ENCODE results near the gene DTNBP1.

GRCh38 chr6:15507221-15507620, 155.6 kb downstream of the DTNBP1 start:
- TF ChIP-seq CTCF (IDR thresholded peaks at IDR 0.05) (no peak), POLR2A (IDR thresholded peaks at IDR 0.05) (no peak)

Measured in breast epithelium (tissue), 3 donors.